Liver (tissue), 3 donors: ENCODE measurements around the gene EFEMP2.

ENCODE experiments used
- CTCF ChIP-seq: fragments of 150-350 bp; IDR thresholded peaks from 2 replicates; pipeline ENCODE4 v1.5.1; 2017; ENCODE audit warnings: improper control_type of control experiment, low read depth, low read length; ENCODE audit not compliant: missing input control
- FOXA1 ChIP-seq: IDR thresholded peaks from 2 replicates; pipeline ENCODE4 v1.6.1; 2016; ENCODE audit warnings: antibody characterized with exemption
- GABPA ChIP-seq, 2 donors: IDR thresholded peaks in 1 of 2; conservative IDR thresholded peaks in 1 of 2; 2 replicates each; pipeline ENCODE4 v1.6.1; 2016; ENCODE audit warnings: antibody characterized with exemption in 2 of 2, mild to moderate bottlenecking in 1 of 2, moderate library complexity in 1 of 2
- JUND ChIP-seq, 2 donors: IDR thresholded peaks; 2 replicates each; pipeline ENCODE4 v1.6.1; 2016; ENCODE audit warnings: antibody characterized with exemption in 2 of 2
- MAX ChIP-seq: IDR thresholded peaks from 2 replicates; pipeline ENCODE4 v1.6.1; 2016; ENCODE audit warnings: antibody characterized with exemption
- NR2F2 ChIP-seq: IDR thresholded peaks from 2 replicates; pipeline ENCODE4 v1.6.1; 2016; ENCODE audit warnings: antibody characterized with exemption
- RAD21 ChIP-seq, 2 donors: IDR thresholded peaks; 2 replicates each; pipeline ENCODE4 v1.6.1; 2016; ENCODE audit warnings: antibody characterized with exemption in 2 of 2, mild to moderate bottlenecking in 2 of 2
- REST ChIP-seq: IDR thresholded peaks from 2 replicates; pipeline ENCODE4 v1.6.1; 2016; ENCODE audit warnings: antibody characterized with exemption, mild to moderate bottlenecking
- SP1 ChIP-seq: IDR thresholded peaks from 2 replicates; pipeline ENCODE4 v1.6.1; 2018; ENCODE audit warnings: antibody characterized with exemption, mild to moderate bottlenecking
- TAF1 ChIP-seq: conservative IDR thresholded peaks from 2 replicates; pipeline ENCODE4 v1.6.1; 2016; ENCODE audit warnings: antibody characterized with exemption, mild to moderate bottlenecking
- YY1 ChIP-seq: IDR thresholded peaks from 2 replicates; pipeline ENCODE4 v1.6.1; 2016; ENCODE audit warnings: antibody characterized with exemption, mild to moderate bottlenecking
- TF ChIP-seq, protein P1 (sequence below): IDR thresholded peaks from 2 replicates; pipeline ENCODE4 v1.6.1; 2016; ENCODE audit warnings: antibody characterized with exemption
- donor health status: healthy.
- donor health status: healthy.

DNA sequence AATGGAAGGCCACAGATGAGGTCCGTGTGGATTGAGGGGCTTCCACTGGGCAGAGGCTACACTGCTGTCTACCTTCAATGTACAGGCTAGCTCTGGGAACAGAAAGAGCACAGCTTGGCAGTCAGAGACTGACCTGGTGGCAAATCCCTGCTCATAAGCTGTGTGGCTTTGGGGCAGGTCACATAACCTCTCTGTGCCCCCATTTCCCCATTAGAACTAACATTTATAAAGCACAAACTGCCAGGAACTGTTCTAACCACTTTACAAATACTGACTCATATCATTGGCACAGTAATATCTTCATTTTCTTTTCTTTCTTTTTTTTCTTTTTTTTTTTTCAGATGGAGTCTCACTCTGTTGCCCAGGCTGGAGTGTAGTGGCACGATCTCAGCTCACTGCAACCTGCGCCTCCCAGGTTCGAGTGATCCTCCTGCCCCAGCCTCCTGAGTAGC, 24.4 kb upstream of the EFEMP2 start:
- TF ChIP-seq CTCF = no peak
- no peak for TF ChIP-seq NR2F2
- no peak for TF ChIP-seq RAD21 (IDR thresholded peaks at IDR 0.05)
- no peak for TF ChIP-seq REST
- TF ChIP-seq GABPA (IDR thresholded peaks at IDR 0.05 in 1 of 2, conservative IDR thresholded peaks at IDR 0.05 in 1 of 2) = no peak
- TF ChIP-seq TAF1 = no peak
- TF ChIP-seq SP1 = no peak
- TF ChIP-seq JUND (IDR thresholded peaks at IDR 0.05) = no peak
- TF ChIP-seq MAX = no peak
- TF ChIP-seq, protein P1, sequence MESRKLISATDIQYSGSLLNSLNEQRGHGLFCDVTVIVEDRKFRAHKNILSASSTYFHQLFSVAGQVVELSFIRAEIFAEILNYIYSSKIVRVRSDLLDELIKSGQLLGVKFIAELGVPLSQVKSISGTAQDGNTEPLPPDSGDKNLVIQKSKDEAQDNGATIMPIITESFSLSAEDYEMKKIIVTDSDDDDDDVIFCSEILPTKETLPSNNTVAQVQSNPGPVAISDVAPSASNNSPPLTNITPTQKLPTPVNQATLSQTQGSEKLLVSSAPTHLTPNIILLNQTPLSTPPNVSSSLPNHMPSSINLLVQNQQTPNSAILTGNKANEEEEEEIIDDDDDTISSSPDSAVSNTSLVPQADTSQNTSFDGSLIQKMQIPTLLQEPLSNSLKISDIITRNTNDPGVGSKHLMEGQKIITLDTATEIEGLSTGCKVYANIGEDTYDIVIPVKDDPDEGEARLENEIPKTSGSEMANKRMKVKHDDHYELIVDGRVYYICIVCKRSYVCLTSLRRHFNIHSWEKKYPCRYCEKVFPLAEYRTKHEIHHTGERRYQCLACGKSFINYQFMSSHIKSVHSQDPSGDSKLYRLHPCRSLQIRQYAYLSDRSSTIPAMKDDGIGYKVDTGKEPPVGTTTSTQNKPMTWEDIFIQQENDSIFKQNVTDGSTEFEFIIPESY = no peak
- no peak for TF ChIP-seq FOXA1
- TF ChIP-seq YY1 = no peak
